GM18873 (cell line): ENCODE results near the gene UTP14C.
"Not testable (repeated sequence)": the region's sequence is repeated elsewhere in the genome, so short reads cannot be mapped to it uniquely, and the experiment has no call there.

Source experiments
- ATAC-seq: cut with Tn5 transposase; IDR thresholded peaks from one replicate; pipeline ENCODE4 v1.9.1; 2021; ENCODE audit warnings: mild to moderate bottlenecking, moderate library complexity, moderate number of reproducible peaks; ENCODE audit not compliant: unreplicated experiment, low FRiP score

UTP14C gene

GRCh38 chr13:52002361-52002760 is 22.1 kb upstream of the UTP14C start:
- ATAC-seq: no peak

GRCh38 chr13:52003541-52003940 is 20.9 kb upstream of the UTP14C start:
- no peak for ATAC-seq

- no peak for ATAC-seq
Measured at GRCh38 chr13:52004511-52005170, 19.9 kb upstream of the UTP14C start.

DNA sequence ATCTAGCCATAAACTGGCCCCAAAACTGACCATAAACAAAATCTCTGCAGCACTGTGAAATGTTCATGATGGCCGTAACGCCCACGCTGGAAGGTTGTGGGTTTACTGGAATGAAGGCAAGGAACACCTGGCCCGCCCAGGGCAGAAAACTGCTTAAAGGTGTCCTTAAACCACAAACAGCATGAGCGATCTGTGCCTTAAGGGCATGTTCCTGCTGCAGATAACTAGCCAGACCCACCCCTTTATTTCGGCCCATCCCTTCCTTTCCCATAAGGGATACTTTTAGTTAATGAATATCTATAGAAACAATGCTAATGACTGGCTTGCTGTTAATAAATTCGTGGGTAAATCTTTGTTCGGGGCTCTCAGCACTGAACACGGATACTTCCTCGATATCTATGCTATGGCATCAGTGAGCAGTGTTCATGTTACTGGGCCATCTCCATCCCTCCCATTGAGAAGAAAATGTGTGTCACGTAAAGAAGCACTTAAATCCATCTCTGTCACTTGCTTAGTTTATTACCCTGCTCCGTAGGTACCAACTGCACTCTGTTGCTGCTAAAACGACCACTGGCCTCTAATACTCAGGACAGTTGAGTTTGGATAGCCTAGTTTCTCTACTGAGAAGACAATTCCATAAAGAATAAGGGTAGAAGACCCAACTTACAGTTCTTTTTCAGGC is 18.5 kb upstream of the UTP14C start:
- ATAC-seq: no peak

- no peak for ATAC-seq
Measured at GRCh38 chr13:52006523-52007245, 17.8 kb upstream of the UTP14C start.

DNA sequence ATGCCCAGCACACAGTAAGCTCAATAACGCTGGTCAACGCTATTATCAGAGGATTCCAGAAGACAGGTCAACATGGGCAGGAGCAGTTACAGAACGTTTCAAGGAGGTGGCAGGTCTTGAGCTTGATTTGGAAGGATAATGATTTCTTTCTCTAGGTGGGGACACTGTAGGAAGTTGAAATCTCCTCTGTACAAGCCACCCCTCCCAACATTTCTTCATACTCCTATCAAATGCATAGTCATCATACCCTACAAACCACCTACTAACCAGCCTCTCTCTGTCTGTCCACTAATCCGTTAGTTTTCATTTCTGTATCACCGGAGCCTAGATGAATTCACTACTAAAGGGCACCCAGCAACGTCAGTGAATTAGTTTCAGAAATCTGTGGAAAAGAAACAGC is 14.5 kb upstream of the UTP14C start:
- no peak for ATAC-seq

- ATAC-seq: peak; percentile 3
Measured at GRCh38 chr13:52010890-52011631, 13.4 kb upstream of the UTP14C start, which contains the start of gene ATP7B. Gene ATP7B (minus strand): TSS chr13:52011450. CDS start chr13:52011337, 113 bp downstream.

DNA sequence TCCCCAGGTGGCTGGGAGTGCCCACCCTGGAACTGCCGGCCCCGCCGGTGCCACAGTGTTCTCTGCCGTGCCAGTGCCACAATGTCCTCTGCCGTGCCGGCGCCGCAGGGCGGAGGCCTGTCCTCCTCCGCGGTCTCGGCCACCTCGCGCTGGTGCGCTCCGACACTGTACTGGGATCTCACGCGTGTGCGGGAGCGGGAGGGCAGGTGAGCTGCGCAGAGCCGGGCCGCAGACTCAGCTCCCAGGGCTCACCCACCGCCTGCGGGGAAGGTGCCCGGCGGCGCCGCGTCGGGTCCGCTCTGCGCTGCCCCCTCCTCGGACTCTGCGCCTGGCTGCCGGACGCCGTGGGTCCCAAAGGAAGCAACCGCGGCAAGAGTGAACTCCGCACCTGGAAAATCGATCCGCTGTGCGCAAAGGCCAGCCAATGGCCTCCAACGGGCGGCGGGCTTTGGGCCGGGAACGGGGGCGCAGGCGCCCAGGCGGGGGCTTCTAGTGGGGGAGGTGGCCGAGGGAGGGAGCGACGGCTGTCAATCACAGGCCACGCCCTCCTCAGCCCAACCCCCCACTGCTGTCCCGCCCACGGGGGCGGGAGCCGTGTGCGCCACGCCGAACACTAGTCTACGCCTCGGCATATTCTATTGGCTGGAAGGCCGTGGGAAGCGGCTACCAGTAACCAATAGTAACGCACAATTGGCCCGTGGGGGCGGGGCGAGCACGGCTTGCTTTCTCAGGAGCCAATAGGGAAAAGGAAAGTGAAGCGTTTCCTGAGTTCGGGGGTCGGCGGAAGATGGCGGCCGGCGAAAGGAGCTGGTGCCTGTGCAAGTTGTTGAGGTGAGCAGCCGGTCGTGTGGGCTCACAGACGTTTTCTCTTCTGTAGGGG is 12.6 kb upstream of the UTP14C start, which contains the start of gene ALG11:
Gene ALG11, plus strand, starts transcription at position 767 of the 880 bp plus-strand sequence. Its CDS starts 21 bp downstream, at position 788.
- peak; percentile 100 for ATAC-seq

- no peak for ATAC-seq
Measured at GRCh38 chr13:52012512-52012836, 12.0 kb upstream of the UTP14C start.

DNA sequence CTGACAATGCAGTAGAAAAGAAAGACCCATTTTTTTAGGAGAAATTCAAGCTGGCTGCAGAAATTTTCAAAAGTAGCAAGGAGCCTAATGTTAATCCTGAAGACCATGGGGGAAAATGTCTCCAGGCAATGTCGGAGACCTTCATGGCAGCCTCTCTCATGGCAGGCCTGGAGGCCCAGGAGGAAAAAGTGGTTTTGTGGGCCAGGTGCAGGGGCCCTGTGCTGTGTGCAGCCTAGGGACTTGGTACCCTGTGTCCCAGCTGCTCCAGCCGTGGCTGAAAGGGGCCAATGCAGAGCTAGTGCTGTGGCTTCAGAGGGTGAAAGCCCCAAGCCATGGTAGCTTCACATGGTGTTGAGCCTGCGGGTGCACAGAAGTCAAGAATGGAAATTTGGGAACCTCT is 8.2 kb upstream of the UTP14C start:
- no peak for ATAC-seq

- ATAC-seq: no peak
Measured at GRCh38 chr13:52020191-52020590, 4.3 kb upstream of the UTP14C start.

DNA sequence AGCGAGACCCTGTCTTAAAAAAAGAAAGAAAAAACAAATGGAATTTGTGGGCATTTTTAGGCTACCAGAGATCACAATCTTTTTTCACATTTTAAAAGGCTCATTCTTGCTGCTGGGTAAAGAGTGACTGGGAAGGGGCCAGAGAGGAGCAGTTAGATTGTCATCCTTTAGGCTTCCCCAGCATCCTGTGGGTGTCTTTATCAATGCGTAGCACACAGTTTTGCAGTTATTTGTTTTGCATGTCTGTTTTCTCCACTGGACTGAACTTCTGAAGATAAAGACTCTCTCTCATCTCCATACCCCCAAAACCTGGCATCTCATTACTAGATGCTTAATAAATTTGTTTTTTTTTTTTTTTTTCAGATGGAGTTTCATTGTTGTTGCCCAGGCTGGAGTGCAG is 2.1 kb upstream of the UTP14C start:
- ATAC-seq: no peak

GRCh38 chr13:52025475-52026245 is 1.2 kb downstream of the UTP14C start:
- no peak for ATAC-seq

DNA sequence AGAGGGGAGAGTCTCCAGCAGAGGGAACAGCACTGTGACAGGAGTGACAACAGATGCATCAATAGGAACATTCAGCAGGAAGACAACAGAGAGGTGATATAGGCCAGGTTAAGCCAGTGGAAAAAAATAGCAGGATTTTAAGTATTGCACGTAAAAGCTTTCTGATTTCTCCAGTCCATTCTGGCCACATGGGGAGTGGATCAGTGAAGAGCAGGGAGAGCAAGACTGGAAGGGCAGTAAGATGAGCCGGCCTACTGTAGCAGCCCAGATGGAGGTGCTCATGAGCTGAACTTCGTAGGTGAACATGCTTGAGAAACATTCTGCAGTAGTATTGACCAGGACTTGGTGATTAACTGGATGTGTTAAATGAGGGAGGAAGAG is 1.7 kb downstream of the UTP14C start:
- ATAC-seq: no peak

DNA sequence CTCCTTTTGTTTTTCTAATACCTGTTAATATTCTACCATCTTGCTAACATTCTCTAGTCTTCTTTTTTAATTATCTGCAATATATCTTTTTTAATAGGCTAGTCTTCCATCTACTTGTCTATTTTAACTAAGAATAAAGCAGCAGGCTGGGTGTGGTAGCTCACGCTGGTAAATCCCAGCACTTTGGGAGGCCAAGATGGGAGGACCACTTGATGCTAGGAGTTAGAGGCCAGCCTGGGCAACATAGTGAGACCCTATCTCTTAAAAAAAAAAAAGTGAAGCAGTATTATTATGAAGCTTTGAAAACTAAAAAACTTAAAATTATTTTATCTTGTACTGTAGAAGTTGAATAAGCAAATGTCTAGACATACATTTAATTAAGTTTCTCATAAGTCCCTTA is 3.3 kb downstream of the UTP14C start:
- ATAC-seq: no peak

DNA sequence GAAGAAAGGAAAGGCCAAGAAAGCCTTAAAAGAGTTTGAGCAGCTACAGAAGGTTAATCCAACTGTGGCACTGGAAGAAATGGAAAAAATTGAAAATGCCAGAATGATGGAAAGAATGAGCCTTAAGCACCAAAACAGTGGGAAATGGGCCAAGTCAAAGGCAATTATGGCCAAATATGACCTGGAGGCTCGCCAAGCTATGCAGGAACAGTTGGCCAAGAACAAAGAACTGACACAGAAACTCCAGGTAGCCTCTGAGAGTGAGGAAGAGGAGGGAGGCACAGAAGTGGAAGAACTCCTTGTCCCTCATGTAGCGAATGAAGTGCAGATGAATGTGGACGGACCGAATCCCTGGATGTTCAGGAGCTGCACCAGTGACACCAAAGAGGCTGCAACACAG is 5.1 kb downstream of the UTP14C start:
- no peak for ATAC-seq

DNA sequence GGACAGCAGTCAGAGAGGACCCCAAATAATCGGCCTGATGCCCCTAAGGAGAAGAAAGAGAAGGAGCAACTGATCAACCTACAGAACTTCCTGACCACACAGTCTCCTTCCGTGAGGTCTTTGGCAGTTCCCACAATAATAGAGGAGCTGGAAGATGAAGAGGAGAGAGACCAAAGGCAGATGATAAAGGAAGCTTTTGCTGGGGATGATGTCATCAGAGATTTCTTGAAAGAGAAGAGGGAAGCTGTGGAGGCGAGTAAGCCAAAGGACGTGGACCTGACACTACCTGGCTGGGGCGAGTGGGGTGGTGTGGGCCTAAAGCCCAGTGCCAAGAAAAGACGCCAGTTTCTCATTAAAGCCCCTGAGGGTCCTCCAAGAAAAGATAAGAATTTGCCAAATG is 5.9 kb downstream of the UTP14C start:
- ATAC-seq: not testable (repeated sequence)

- no peak for ATAC-seq
Measured at GRCh38 chr13:52033039-52033438, 8.5 kb downstream of the UTP14C start.

- ATAC-seq: no peak
Measured at GRCh38 chr13:52034616-52035226, 10.2 kb downstream of the UTP14C start.
